ENCODE results near the gene PPP2R2D.

The PPP2R2D gene

DNA sequence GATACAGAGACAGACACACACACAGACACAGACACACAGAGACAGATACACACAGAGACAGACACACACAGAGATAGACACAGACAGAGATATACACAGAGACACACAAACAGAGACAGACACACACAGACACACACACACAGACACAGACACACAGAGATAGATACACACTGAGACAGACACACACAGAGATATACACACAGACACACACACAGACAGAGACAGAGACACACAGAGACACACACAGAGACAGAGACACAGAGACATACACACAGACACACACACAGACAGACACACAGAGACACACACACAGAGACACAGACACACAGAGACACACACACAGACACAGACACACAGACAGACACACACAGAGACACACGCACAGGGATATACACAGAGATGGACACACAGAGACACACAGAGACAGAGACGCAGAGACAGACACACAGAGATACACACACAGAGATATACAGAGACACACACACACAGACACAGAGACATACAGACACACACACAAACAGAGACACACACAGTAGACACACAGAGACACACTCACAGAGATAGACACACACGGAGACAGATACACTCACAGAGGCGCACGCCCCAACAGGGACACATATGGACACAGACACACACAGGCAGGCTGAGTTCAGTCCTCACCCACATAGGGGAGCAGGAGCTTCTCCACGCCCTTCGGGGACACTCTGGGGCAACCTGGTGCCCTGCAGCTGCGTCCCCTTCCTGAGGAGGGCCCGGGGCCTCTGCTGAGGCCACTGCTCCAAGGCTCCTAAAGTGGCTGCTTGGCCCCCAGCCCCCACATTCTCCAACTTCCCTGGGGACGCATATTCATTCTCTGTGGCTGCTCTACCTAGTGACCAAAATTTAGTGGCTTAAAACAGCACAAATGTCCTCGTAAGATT, 10.3 kb upstream of the PPP2R2D start:
- no peak for DNase-seq

DNA sequence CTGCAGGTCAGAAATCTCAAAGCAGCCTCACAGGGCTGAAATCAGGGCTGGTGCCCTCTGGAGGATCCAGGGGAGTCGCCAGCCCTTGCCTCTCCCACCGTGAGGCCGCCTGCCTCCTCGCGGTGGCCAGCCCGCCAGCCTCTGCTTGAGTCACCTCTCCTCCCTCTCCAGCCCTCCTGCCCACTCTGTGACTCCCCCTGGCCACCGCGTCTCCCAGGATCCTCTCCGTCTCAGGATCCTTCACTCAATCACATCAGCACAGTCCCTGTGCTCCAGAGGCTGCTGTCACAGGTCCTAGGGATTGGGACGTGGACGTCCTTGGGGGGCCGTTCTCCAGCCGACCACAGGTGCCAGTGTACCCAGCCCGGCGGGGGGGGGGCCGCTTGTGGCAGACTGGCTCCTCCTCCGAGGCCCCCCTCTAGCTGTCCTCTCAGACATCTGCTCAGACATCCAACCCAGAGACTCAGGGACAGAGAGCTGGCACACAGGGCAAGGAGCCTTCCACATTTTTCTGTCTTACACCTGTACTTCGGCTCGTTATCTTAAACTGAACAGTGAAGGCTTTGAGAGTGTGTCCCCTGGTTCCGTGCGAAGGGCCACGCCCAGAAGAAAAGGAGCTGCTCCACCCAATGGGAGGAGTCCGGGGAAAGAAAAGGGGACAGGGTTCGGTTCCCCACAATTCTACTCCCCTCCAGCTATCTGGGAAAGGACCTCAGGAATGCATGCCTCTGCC, 9.4 kb upstream of the PPP2R2D start:
- no peak for DNase-seq

DNA sequence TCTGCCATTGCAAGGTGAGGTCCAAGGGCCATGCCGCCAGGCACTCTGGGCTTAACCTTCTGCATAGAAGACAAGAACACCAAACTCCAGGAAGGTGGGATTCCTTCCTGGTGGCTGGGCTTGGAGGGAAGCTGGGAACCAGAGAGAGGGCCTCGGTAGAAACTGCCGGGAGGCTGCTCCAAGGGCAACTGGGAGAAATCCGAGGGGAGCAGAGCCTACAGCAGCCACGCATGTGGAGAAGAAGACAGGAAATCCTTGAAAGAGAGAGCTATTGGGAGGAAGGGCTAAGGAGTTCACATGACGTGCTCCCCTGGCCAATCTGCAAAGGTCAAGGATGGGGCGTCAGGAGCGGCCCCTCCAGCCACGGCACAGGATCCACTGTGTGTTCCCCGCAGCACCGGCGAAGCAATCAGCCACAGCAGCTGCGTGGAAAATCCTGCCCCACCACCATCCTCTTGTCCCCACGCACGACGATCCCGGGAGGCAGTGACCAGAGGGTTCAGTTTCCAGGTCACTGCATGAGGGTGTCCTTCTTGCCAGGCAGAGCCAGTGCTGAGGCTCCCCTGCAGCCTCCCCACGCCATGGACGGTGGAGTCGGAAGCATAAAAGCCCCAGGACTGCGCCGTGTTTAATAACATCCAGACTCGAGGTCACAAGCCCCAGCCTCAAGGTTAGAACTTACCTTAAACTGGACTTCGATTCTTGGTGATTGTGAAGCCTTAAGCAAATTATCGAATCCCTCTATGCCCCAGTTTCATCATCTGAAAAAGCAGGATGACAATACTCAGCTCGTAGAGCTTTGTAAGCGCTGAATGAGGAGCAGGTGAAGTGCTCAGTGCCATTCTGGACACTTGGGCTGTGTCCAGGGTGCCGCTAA, 8.6 kb upstream of the PPP2R2D start:
- no peak for DNase-seq

DNA sequence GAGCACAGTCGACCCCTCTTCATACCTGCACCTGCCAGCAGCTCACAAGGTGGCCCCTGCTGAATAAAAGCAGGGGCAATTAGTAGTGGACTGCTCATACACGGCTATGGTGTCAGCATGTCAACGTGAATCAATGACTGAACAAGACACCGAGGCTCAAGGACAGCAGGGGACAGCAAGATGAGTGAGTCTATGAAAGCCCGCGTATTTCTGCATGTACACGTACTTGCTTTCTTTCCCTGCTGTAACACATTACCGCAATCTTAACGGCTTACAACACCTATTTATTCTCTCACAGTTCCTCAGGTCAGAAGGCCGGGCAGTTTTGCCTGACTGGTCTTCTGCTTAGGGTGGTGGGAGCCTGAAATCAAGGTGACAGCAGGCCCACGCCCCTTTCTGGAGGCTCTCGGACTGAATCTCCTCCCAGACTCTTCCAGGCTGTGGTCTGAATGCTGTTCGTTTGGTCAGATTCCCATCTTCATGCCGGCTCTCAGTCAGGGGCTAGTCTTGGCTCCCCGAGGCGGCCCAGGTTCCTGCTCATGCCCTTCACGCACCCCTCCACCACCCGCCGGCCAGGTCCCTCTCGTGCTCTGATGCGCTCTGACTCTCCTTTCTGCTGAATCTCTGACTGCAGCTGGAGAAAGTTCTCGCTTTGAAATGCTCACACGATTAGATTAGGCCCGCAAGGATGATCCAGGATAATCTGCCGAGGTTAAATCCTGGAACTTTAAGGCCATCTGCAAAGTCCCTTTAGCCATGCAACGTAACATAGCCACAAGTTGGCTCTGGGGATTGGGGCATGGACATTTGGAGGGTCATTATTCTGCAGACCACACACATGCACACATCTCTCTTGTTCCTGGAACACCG, 7.8 kb upstream of the PPP2R2D start:
- DNase-seq = no peak

DNA sequence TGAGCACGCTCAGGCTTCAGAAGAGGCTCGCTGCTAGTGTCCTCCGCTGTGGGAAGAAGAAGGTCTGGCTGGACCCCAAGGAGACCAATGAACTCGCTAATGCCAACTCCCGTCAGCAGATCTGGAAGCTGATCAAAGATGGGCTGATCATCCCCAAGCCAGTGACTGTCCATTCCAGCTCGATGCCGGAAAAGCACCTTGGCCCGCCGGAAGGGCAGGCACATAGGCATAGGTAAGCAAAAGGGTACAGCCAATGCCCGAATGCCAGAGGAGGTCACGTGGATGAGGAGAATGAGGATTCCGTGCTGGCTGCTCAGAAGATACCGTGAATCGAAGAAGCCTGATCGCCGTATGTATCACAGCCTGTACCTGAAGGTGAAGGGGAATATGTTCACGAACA, 5.7 kb upstream of the PPP2R2D start:
- DNase-seq = no peak

DNA sequence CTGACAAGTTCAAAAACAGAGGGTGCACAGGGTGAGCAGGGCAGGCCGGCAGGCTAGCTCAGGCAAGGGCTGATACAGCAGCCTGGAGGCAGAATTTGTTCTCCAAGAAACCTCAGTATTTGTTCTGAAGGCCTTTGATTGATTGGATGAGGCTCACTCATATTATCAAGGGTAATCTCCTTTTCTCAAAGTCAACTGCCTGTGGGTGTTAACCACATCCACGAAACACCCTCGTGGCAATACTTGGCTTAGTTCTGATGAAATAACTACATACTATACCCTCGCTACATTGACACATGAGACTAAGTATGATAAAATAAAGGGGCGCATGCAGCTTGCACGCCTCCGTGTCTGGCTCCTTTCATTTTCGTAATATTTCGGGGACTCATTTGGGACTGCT, 4.4 kb upstream of the PPP2R2D start:
- no peak for DNase-seq

DNA sequence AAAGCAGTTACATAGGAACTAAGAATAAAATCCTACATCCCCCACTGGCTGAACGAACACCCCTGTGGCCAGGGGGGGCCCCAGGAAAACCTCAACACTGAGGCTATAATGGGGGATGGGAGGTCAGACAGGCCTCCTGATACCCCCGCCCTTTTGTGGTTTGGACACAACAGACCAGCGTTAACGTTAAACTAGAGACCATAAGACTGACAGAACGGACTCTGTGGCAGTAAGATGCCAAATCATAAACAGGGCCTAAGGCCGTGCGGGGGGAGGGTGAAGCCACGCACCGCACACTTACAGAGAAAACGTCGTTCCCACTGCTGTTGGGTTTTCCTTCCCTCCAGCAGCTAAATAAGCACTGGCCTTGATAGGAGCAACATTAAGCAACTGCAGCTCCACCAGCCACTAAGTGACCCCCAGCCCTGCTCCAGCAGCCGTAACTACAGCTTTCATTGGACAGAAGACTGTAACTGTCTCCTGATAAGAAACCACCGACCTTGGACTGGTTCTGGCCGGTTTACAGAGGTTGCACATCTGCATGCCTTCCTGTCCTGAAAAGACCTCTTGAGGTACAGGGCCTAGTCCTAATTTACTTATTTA, 3.4 kb upstream of the PPP2R2D start:
- no peak for DNase-seq

DNA sequence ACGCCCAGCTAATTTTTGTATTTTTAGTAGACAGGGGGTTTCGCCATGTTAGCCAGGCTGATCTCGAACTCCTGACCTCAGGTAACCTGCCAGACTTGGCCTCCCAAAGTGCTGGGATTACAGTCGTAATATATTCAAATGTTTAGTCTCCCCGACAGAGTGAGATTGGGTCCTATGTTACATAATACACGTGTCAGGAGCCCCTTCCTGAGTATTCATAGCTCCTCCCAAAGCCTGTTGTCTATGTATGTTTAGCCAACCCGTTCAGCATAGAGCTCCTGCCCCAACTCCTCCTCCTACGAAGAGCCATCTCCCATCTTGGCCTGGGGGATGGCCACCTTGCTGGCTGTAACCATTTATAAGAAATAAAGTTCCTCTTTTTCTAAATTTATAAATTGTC, 2.7 kb upstream of the PPP2R2D start:
- no peak for DNase-seq

DNA sequence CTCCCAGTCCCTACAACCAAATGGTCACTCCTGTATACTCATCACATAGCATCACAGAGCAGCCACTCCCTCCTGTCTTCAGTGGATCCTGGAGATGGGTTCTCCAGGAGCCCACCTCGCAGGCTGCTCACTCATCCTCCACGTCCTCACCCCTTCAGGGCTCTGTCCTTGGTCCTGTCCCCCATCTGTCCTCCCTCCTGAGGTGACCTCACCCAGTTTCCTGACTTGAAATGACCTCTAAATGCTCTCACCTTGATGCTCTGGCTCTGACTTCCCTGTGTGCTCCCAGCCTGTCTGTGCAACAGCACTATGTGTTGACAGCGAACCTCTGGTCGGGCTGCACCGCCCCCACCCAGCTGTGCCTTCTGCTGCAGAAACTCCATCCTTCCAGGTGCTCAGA, 2.1 kb upstream of the PPP2R2D start:
- DNase-seq = no peak

DNA sequence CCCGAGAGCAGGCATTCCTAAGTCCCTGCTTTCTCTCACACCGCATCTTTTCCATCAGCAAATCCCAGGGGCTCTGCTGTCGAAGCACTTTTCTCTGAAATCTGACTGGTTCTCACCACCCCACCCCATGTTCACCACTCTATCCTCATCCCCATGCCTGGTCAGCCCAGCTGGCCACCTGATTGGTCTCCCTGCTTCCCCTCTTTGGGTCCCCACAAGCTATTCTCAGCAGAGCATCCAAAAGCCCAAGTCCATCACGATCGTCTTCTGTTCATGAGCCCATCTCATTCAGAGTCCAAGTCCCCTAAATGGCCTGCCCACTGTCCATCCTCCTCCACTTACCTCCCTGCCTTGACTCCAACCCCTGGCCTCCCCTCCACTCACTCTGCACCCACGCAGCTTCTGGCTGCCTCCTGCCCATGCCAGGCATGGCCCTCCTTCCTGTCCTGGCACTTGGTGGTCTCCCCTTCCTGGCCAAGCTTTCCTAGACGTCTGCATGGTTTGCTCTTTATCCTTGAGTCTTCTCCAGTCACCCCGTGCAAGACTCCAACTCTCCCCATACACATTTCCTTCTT, 1.6 kb upstream of the PPP2R2D start:
- DNase-seq = no peak

DNA sequence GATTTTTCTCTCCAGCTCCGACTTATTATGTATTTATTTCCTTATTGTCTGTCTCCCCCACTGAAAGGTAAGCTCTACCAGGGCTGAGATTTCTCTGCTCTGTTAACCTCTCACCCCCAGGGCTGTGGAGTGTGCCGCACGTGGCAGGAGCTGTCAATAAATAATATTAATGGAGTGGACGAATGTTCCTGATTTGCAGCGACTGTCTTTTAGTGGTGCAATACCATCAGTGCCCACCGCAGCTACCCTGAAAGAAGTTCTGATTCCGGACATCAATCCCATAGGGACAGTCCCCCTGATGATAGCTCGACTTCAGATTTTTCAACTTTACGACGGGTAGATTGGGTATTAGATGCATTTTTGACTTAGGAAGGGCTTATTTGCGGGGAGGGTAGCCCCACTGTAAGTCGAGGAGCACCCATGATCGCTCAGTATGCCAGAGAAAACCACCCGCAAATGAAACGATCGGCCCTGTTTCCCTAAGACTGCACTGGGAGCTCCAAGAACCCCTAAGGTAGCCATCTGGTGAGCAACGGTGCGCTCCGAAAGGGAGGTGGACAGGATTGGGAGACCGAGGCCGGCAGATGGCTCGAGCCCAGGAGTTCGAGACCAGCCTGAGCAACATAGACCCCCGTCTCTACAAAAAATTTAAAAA, 986 bp upstream of the PPP2R2D start:
- DNase-seq = peak; percentile 45

DNA sequence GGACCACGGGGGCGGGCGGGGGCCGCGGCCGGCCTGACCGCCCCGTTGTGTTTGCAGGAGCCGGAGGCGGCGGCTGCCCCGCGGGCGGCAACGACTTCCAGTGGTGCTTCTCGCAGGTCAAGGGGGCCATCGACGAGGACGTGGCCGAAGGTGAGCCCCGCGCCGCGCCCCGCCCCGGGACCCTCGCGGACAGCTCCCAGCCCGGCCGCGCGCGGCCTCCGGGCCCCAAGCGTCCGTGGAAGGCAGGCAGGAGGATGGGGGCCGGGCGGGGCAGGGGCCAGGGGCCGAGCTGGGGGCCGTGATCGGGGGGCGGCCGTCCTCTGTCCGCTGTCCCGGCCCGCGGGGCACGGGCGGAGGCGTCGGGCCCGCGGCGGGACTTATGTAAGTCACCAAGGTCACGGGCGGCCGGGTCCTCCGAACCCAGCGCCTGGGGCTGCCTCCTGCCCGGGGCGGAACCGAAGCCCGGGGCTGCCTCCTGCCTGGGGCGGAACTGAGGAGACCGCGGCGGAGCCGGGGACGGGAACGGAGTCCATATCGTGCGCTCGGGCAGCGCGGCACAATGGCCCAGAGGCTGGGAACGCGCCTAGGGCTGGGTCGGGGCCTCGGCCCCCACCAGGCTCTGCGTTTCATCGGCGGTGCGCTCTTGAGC, 497 bp downstream of the PPP2R2D start:
- peak; percentile 11 for DNase-seq

DNA sequence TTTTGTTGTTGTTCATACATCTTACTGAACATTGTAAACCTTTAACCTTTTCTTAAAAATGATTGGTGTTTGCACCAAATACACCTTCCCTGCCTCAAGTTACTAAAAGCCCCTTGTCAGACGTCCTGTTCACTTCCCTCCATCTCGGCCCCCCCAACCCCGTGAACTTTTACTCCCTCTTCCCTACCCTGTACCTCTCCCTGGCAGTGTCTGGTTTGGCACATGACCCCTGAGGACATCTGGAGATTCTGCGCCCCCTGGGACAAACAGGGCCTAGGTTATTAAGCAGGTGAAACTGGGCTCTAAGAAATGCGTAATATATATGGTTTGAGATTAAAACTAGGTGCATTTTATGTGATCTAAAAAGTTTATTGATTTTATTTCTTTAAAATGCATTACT, 1.4 kb downstream of the PPP2R2D start:
- no peak for DNase-seq

DNA sequence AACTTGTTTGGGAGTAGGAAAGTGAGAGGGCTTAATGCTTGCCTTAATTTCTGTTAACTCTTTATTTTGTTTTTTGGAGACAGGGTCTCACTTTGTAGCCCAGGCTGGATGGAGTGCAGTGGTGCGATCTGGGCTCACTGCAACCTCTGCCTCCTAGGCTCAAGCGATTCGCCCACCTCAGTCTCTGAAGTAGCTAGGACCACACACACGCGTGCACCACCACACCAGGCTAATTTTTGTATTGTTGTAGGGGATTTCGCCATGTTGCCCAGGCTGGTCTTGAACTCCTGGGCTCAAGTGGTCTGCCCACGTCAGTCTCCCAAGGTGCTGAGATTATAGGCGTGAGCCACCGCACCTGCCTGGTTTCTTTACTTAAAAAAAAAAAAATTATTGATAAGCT, 1.9 kb downstream of the PPP2R2D start:
- no peak for DNase-seq

DNA sequence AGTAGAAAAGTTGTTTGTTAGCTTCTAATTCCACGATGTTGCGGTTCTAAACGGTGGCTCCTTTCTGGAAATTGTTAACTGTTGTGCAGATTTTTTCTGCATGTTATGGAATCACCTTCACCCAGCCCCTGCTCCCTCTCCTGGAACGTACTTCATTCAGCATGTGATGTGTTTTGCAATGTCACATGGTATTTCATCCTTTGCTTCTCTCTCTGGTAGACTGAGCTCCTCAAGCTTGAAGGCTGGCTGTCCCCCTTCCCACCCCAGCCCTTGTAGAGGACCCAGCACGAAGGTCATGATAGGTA, 4.4 kb downstream of the PPP2R2D start:
- DNase-seq = no peak

DNA sequence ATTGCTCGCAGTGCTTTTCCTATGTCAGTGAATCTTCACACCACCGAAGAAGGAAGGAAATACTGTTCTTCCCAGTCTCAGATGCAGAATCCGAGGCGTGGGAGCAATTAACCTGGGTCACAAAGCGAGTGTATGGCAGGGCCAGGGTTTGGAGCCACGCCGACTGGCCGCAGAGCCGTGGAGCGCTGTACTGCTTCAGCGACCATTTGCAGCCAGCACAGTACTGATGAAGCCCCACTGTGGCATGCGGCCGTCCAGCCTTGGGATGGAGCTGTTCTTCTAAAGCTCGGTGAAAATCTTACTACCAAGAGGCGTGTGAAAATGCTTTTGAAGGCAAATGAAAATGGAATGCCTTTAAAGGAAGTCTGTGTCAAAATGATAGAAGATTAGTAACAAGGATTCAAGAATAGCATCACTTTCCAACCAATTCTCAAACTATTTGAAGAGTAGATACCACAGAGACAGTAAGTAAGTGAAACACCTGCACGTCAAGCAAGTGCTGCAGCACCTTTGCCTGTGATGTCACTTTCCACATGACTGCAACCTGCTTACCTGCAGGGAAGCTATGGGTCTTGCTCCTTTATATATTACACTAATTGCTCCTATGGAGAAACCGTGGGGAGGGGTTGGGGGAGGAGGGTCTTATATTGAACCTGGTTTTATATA, 4.9 kb downstream of the PPP2R2D start:
- no peak for DNase-seq

DNA sequence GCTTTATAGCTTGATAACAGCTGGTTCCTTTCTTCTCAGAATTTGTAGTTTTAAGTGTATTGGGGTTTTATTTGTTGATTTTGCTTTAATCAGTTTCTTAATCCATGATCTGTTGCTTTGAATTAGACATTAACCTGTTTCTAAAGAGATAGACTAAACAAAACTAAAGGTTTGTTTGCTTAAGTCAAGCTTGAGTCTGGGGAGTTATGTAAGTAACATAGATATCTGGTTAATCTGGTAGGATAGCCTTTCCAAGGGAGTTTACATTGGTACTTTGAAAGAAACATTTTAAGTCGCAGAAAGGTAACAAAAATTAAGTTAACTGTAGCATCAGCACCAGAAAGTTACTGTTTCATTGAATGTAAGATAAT, 5.4 kb downstream of the PPP2R2D start:
- DNase-seq = no peak

DNA sequence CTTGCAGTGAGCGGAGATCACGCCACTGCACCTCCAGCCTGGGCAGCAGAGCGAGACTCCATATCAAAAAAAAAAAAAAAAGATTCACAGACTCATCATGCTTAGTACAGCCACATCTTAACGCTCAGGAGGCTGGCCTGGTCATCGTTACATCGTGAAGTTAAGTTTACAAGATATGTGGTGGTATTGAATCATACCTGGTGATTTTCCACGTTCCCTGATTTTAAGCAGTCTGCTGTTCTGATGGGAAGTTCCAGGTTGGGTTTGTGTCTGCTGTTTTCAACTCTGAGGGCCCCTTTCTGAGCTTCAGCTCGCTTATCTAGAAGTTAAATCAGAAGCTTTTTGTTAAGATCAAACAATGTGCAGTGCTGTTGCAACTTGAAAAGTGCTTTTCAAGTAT, 6.9 kb downstream of the PPP2R2D start:
- no peak for DNase-seq

DNA sequence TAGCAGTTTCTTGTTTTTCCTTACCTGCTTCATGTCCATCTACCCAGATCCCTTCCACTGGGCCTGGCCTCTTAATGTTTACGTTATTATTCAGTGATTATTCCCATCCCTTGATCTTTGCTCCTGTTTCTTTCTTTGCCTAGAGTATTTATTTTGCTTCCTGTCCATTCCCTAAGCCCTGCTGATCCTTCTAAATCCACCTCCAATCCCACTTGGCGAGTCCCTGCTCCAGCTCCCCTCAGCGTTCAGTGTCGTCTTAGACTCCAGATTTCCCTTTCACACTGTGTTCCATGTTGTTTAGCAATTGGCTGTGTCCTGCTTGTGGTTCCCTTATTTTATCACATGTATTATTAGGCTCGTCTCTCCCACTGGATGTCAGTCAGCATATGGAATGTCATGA, 7.3 kb downstream of the PPP2R2D start:
- DNase-seq = no peak
